HepG2 (cell line): ENCODE results near the gene PTMA. TPM values are rescaled to one million over a fixed set of nuclear protein-coding genes. Genes with fewer than 3 reads are reported as not detected.

Experiments used
- ARNT ChIP-seq: fragments of 450-650 bp; IDR thresholded peaks from 2 replicates; pipeline ENCODE4 v1.6.1; 2017
- ARNTL ChIP-seq: sonication (generic); formaldehyde crosslinking; IDR thresholded peaks from 2 replicates; pipeline ENCODE4 v1.4.0; 2020; ENCODE audit warnings: mild to moderate bottlenecking, missing genetic modification reagents
- HMG20A ChIP-seq: IDR thresholded peaks from 2 replicates; pipeline ENCODE4 v1.6.1; 2016; ENCODE audit warnings: borderline replicate concordance
- HMGA1 ChIP-seq: sonication (generic); formaldehyde crosslinking; conservative IDR thresholded peaks from 2 replicates; pipeline ENCODE4 v1.4.0; 2020; ENCODE audit warnings: missing genetic modification reagents
- HNRNPLL ChIP-seq: fragments of 200-400 bp; formaldehyde crosslinking; IDR thresholded peaks from 2 replicates; pipeline ENCODE4 v1.6.1; 2017; ENCODE audit warnings: mild to moderate bottlenecking, low read depth, low read length; ENCODE audit not compliant: poor library complexity, severe bottlenecking
- IKZF4 ChIP-seq: sonication (generic); formaldehyde crosslinking; IDR thresholded peaks from 2 replicates; pipeline ENCODE4 v1.5.1; 2020; ENCODE audit warnings: borderline replicate concordance, mild to moderate bottlenecking, low read depth, missing genetic modification reagents; ENCODE audit errors: not compliant biosample characterization
- MEIS2 ChIP-seq: sonication (generic); formaldehyde crosslinking; IDR thresholded peaks from 2 replicates; pipeline ENCODE4 v1.9.0; 2021; ENCODE audit warnings: mild to moderate bottlenecking, missing genetic modification reagents
- POLR2AphosphoS5 ChIP-seq: IDR thresholded peaks from 2 replicates; pipeline ENCODE4 v1.6.1; 2012; ENCODE audit warnings: low read depth, low read length
- PRDM10 ChIP-seq: sonication (generic); formaldehyde crosslinking; IDR thresholded peaks from 2 replicates; pipeline ENCODE4 v1.4.0; 2020; ENCODE audit warnings: low read depth, missing genetic modification reagents
- SKIL ChIP-seq: sonication (generic); formaldehyde crosslinking; IDR thresholded peaks from 2 replicates; pipeline ENCODE4 v1.8.0; 2022; ENCODE audit warnings: missing genetic modification reagents, mild to moderate bottlenecking, moderate library complexity, borderline replicate concordance
- ZNF124 ChIP-seq: sonication (generic); formaldehyde crosslinking; IDR thresholded peaks from 2 replicates; pipeline ENCODE4 v1.4.0; 2020; ENCODE audit warnings: missing genetic modification reagents
- ZNF224 ChIP-seq: sonication (generic); formaldehyde crosslinking; IDR thresholded peaks from 2 replicates; pipeline ENCODE4 v1.5.0; 2020; ENCODE audit warnings: mild to moderate bottlenecking, missing genetic modification reagents
- ZNF709 ChIP-seq: sonication (generic); formaldehyde crosslinking; IDR thresholded peaks from 2 replicates; pipeline ENCODE4 v1.5.0; 2020; ENCODE audit warnings: mild to moderate bottlenecking, missing genetic modification reagents
- ZNF883 ChIP-seq: sonication (generic); formaldehyde crosslinking; IDR thresholded peaks from 2 replicates; pipeline ENCODE4 v1.5.1; 2020; ENCODE audit warnings: mild to moderate bottlenecking, missing genetic modification reagents; ENCODE audit errors: not compliant biosample characterization
- polyA plus RNA-seq, 8 experiments: library from polyadenylated mRNA; depleted of rRNA in 3 of 8; stranded (reverse) in 7 of 8; unstranded in 1 of 8; fragments of >200 nt; fragmentation: Illumina TruSeq in 4 of 8; extraction: Trizol in 4 of 8; gene quantifications; 2 replicates each; pipeline versions ENCODE4 v1.2.1 to v1.2.3, GENCODE V29; 2011 to 2016; ENCODE audit warnings: low read depth in 4 of 8, missing spikeins in 1 of 8, mixed read lengths in 1 of 8; ENCODE audit not compliant: insufficient read depth in 1 of 8
- total RNA-seq, 5 experiments: library from RNA; depleted of rRNA; stranded (reverse); fragments of >200 nt; fragmentation: Illumina TruSeq; extraction: Trizol; gene quantifications; 2 replicates each; pipeline ENCODE4 v1.2.3, GENCODE V29; 2016; ENCODE audit warnings: low read depth in 1 of 5
- TF ChIP-seq, protein P1 (sequence below): sonication (generic); formaldehyde crosslinking; IDR thresholded peaks from 2 replicates; pipeline ENCODE4 v1.5.0; 2020; ENCODE audit warnings: mild to moderate bottlenecking, missing genetic modification reagents, moderate library complexity
- TF ChIP-seq, protein P2 (sequence below): sonication (generic); formaldehyde crosslinking; conservative IDR thresholded peaks from 2 replicates; pipeline ENCODE4 v1.5.0; 2020; ENCODE audit warnings: missing genetic modification reagents
- TF ChIP-seq, protein P3 (sequence below): IDR thresholded peaks from 2 replicates; pipeline ENCODE4 v1.6.1; 2016; ENCODE audit warnings: control low read depth

Gene PTMA
- total and polyA plus RNA-seq, 2 of the 13 experiments (the other 11 are each of a cell fraction or from before 2014, with no cell fraction given) = 190 to 1,086 TPM

DNA sequence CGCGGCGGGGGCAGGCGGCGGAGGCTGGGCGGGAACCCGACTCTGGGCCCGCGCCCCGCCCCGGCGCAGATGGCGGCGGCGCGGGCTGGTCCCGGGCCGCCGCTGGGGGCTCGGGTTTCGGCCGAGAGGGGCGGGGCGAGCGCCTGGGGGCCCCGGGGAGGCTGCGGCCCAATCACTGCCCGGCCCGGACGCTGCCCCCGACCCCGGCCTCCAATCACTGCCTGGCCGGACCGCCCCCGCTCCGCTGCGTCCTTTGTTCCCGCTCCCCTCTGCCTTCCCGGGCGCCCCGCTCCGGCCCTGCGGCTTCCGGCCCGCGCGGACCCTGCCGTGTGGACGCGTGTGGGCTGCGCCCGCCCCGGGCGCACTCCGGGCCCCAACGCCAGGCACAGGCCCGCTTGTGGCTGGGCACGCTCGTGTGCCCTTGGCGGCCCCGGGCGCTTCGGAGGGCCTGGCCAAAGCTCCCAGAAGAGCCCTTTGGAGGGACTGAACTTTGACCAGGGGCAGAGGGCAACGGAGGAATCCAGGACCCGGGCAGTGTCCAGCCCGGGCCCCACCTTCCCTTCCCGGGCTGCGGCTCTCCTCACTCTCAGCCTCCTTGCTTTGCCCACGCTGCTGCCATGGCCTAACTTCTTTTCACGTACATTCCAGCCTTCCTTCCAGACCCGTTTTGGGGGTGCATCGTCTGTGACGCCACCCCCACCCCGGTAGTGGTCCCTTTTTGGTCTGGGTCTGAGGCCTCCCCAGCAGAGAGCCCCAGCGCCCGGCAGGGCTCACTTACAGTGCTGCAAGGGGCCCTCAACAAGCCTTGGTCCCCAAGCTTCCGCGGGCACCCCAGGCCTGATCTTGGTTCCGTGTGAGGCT lies 27.1 kb upstream of the PTMA start (continued):
- TF ChIP-seq SKIL (CRISPR knock-in tag) (peak; percentile 11; the same call in 1 of the 2 replicates), HMG20A (CRISPR knock-in tag) (no peak), ZNF709 (CRISPR knock-in tag) (peak; percentile 45; the same call in 1 of the 2 replicates), ZNF124 (CRISPR knock-in tag) (no peak; the same call in 1 of the 2 replicates), POLR2AphosphoS5 (peak; percentile 82), ARNT (no peak), IKZF4 (peak; percentile 86), MEIS2 (CRISPR knock-in tag) (peak; percentile 81), ZNF883 (CRISPR knock-in tag) (peak; percentile 52), PRDM10 (no peak; the same call in 1 of the 2 replicates), ZNF224 (CRISPR knock-in tag) (no peak), ARNTL (CRISPR knock-in tag) (peak; percentile 2; the same call in 1 of the 2 replicates), HNRNPLL (peak; percentile 86), HMGA1 (CRISPR knock-in tag) (no peak)
- TF ChIP-seq, protein P1, sequence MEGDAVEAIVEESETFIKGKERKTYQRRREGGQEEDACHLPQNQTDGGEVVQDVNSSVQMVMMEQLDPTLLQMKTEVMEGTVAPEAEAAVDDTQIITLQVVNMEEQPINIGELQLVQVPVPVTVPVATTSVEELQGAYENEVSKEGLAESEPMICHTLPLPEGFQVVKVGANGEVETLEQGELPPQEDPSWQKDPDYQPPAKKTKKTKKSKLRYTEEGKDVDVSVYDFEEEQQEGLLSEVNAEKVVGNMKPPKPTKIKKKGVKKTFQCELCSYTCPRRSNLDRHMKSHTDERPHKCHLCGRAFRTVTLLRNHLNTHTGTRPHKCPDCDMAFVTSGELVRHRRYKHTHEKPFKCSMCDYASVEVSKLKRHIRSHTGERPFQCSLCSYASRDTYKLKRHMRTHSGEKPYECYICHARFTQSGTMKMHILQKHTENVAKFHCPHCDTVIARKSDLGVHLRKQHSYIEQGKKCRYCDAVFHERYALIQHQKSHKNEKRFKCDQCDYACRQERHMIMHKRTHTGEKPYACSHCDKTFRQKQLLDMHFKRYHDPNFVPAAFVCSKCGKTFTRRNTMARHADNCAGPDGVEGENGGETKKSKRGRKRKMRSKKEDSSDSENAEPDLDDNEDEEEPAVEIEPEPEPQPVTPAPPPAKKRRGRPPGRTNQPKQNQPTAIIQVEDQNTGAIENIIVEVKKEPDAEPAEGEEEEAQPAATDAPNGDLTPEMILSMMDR = peak; percentile 11; the same call in 1 of the 2 replicates
- TF ChIP-seq, protein P2, sequence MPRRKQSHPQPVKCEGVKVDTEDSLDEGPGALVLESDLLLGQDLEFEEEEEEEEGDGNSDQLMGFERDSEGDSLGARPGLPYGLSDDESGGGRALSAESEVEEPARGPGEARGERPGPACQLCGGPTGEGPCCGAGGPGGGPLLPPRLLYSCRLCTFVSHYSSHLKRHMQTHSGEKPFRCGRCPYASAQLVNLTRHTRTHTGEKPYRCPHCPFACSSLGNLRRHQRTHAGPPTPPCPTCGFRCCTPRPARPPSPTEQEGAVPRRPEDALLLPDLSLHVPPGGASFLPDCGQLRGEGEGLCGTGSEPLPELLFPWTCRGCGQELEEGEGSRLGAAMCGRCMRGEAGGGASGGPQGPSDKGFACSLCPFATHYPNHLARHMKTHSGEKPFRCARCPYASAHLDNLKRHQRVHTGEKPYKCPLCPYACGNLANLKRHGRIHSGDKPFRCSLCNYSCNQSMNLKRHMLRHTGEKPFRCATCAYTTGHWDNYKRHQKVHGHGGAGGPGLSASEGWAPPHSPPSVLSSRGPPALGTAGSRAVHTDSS (CRISPR knock-in tag) = no peak
- TF ChIP-seq, protein P3, sequence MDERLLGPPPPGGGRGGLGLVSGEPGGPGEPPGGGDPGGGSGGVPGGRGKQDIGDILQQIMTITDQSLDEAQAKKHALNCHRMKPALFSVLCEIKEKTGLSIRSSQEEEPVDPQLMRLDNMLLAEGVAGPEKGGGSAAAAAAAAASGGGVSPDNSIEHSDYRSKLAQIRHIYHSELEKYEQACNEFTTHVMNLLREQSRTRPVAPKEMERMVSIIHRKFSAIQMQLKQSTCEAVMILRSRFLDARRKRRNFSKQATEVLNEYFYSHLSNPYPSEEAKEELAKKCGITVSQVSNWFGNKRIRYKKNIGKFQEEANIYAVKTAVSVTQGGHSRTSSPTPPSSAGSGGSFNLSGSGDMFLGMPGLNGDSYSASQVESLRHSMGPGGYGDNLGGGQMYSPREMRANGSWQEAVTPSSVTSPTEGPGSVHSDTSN (CRISPR knock-in tag) = no peak
